ENCODE results near the gene GGCT.
A peak's percentile ranks its signal among the peaks of the same experiment; 100 is the strongest.
"Not testable (repeated sequence)": the region's sequence is repeated elsewhere in the genome, so short reads cannot be mapped to it uniquely, and the experiment has no call there.

GGCT gene

GRCh38 chr7:30526163-30526562 lies 21.5 kb upstream of the GGCT start:
- H3K4me1 Mint-ChIP-seq, result no peaks in the 10 kb centered on the region
- DNase-seq (ENCODE audit: low spot score in 2 of 2) (no peak), ATAC-seq (no peak)
- H3K4me3 Mint-ChIP-seq, result no peak overlapping the region
- H3K36me3 Mint-ChIP-seq, result peaks cover 5% of the 10 kb centered on the region
- H3K27ac Mint-ChIP-seq, result no peak overlapping the region
- no peaks in the 10 kb centered on the region for H3K9me3 Mint-ChIP-seq

- Mint-ChIP-seq H3K4me1 (peaks cover 5% of the 10 kb centered on the region), H3K4me3 (no peak overlapping the region), H3K27ac (no peak overlapping the region), H3K36me3 (peaks cover 9% of the 10 kb centered on the region), H3K9me3 (no peaks in the 10 kb centered on the region)
- ATAC-seq, result no peak
- DNase-seq (ENCODE audit: low spot score in 2 of 2), result no peak
Observed at GRCh38 chr7:30525429-30525828, 20.8 kb upstream of the GGCT start.

GRCh38 chr7:30524545-30524944 lies 19.9 kb upstream of the GGCT start:
- H3K27ac Mint-ChIP-seq, result peak overlapping the region; percentile 58
- no peak overlapping the region for H3K4me3 Mint-ChIP-seq
- no peaks in the 10 kb centered on the region for H3K9me3 Mint-ChIP-seq
- DNase-seq (ENCODE audit: low spot score in 2 of 2) (no peak), ATAC-seq (no peak)
- peaks cover 10% of the 10 kb centered on the region for H3K36me3 Mint-ChIP-seq
- peaks cover 6% of the 10 kb centered on the region for H3K4me1 Mint-ChIP-seq

GRCh38 chr7:30523466-30523865 lies 18.8 kb upstream of the GGCT start:
- Mint-ChIP-seq H3K4me3 (no peak overlapping the region), H3K4me1 (peaks cover 6% of the 10 kb centered on the region), H3K36me3 (peaks cover 10% of the 10 kb centered on the region), H3K27ac (no peak overlapping the region), H3K9me3 (no peaks in the 10 kb centered on the region)
- DNase-seq (ENCODE audit: low spot score in 2 of 2) (no peak), ATAC-seq (no peak)

GRCh38 chr7:30522159-30522558 lies 17.5 kb upstream of the GGCT start:
- no peak for ATAC-seq
- H3K4me3 Mint-ChIP-seq, result no peak overlapping the region

GRCh38 chr7:30521532-30521931 lies 16.9 kb upstream of the GGCT start:
- DNase-seq (ENCODE audit: low spot score in 2 of 2), result no peak
- H3K27ac Mint-ChIP-seq, result peak overlapping the region; percentile 2
- H3K36me3 Mint-ChIP-seq, result peaks cover 10% of the 10 kb centered on the region
- H3K4me1 Mint-ChIP-seq, result peaks cover 6% of the 10 kb centered on the region
- no peak overlapping the region for H3K4me3 Mint-ChIP-seq
- ATAC-seq, result peak; percentile 72
- no peaks in the 10 kb centered on the region for H3K9me3 Mint-ChIP-seq

More at GRCh38 chr7:30522159-30522558, 17.5 kb upstream of the GGCT start:
- H3K9me3 Mint-ChIP-seq, result no peaks in the 10 kb centered on the region
- no peak overlapping the region for H3K27ac Mint-ChIP-seq
- peaks cover 10% of the 10 kb centered on the region for H3K36me3 Mint-ChIP-seq
- peaks cover 6% of the 10 kb centered on the region for H3K4me1 Mint-ChIP-seq
- no peak for DNase-seq (ENCODE audit: low spot score in 2 of 2)

- Mint-ChIP-seq H3K4me3 (no peak overlapping the region), H3K36me3 (peaks cover 10% of the 10 kb centered on the region), H3K9me3 (no peaks in the 10 kb centered on the region), H3K4me1 (peaks cover 6% of the 10 kb centered on the region), H3K27ac (no peak overlapping the region)
- DNase-seq (ENCODE audit: low spot score in 2 of 2), result no peak
- ATAC-seq, result no peak
Observed at GRCh38 chr7:30519122-30519521, 14.5 kb upstream of the GGCT start.

- H3K4me3 Mint-ChIP-seq, result no peak overlapping the region
- peaks cover 5% of the 10 kb centered on the region for H3K4me1 Mint-ChIP-seq
- DNase-seq (ENCODE audit: low spot score in 2 of 2) (no peak), ATAC-seq (no peak)
- no peaks in the 10 kb centered on the region for H3K9me3 Mint-ChIP-seq
- H3K27ac Mint-ChIP-seq, result no peak overlapping the region
- H3K36me3 Mint-ChIP-seq, result peaks cover 10% of the 10 kb centered on the region
Observed at GRCh38 chr7:30515761-30516160, 11.1 kb upstream of the GGCT start.

- DNase-seq (ENCODE audit: low spot score in 2 of 2) (no peak), ATAC-seq (no peak)
- no peaks in the 10 kb centered on the region for H3K4me1 Mint-ChIP-seq
- peaks cover 6% of the 10 kb centered on the region for H3K36me3 Mint-ChIP-seq
- H3K27ac Mint-ChIP-seq, result no peak overlapping the region
- no peak overlapping the region for H3K4me3 Mint-ChIP-seq
- H3K9me3 Mint-ChIP-seq, result no peaks in the 10 kb centered on the region
Observed at GRCh38 chr7:30514776-30515175, 10.1 kb upstream of the GGCT start.

GRCh38 chr7:30514177-30514576 lies 9.5 kb upstream of the GGCT start:
- Mint-ChIP-seq H3K36me3 (peaks cover 6% of the 10 kb centered on the region), H3K4me3 (no peak overlapping the region), H3K27ac (no peak overlapping the region), H3K9me3 (no peaks in the 10 kb centered on the region), H3K4me1 (no peaks in the 10 kb centered on the region)
- ATAC-seq (no peak), DNase-seq (ENCODE audit: low spot score in 2 of 2) (no peak)

GRCh38 chr7:30513762-30514161 lies 9.1 kb upstream of the GGCT start:
- ATAC-seq, result peak; percentile 78
- no peak overlapping the region for H3K27ac Mint-ChIP-seq
- H3K4me1 Mint-ChIP-seq, result no peaks in the 10 kb centered on the region
- no peaks in the 10 kb centered on the region for H3K9me3 Mint-ChIP-seq
- H3K36me3 Mint-ChIP-seq, result peaks cover 6% of the 10 kb centered on the region
- no peak overlapping the region for H3K4me3 Mint-ChIP-seq
- DNase-seq (ENCODE audit: low spot score in 2 of 2), result no peak

GRCh38 chr7:30511973-30512662 lies 7.5 kb upstream of the GGCT start:
- DNase-seq (ENCODE audit: low spot score in 2 of 2), result no peak
- H3K27ac Mint-ChIP-seq, result no peak overlapping the region
- peak; percentile 37 for ATAC-seq
- peaks cover 6% of the 10 kb centered on the region for H3K36me3 Mint-ChIP-seq
- H3K9me3 Mint-ChIP-seq, result no peaks in the 10 kb centered on the region
- no peaks in the 10 kb centered on the region for H3K4me1 Mint-ChIP-seq
- H3K4me3 Mint-ChIP-seq, result no peak overlapping the region

- DNase-seq (ENCODE audit: low spot score in 2 of 2) (no peak), ATAC-seq (no peak)
- Mint-ChIP-seq H3K9me3 (no peaks in the 10 kb centered on the region), H3K36me3 (peaks cover 6% of the 10 kb centered on the region), H3K4me3 (no peak overlapping the region), H3K4me1 (no peaks in the 10 kb centered on the region), H3K27ac (no peak overlapping the region)
Observed at GRCh38 chr7:30511494-30511893, 6.9 kb upstream of the GGCT start.

GRCh38 chr7:30510124-30511075 lies 5.8 kb upstream of the GGCT start:
- no peak for DNase-seq (ENCODE audit: low spot score in 2 of 2)
- Mint-ChIP-seq H3K36me3 (peaks cover 6% of the 10 kb centered on the region), H3K9me3 (no peaks in the 10 kb centered on the region), H3K4me3 (no peak overlapping the region), H3K4me1 (no peaks in the 10 kb centered on the region), H3K27ac (no peak overlapping the region)
- peak; percentile 61 for ATAC-seq

- not testable (repeated sequence) for H3K36me3 Mint-ChIP-seq; H3K4me1 Mint-ChIP-seq; H3K27ac Mint-ChIP-seq; H3K9me3 Mint-ChIP-seq; DNase-seq (ENCODE audit: low spot score in 2 of 2); H3K4me3 Mint-ChIP-seq; ATAC-seq
Observed at GRCh38 chr7:30509171-30509857, 4.7 kb upstream of the GGCT start.
